HepG2 (cell line): ENCODE data around the gene TLE7. TPM values are rescaled to one million over a fixed set of nuclear protein-coding genes. Genes with fewer than 3 reads are reported as not detected.

Source experiments
- AGO2 ChIP-seq: fragments of 200-400 bp; formaldehyde crosslinking; optimal IDR thresholded peaks from 2 replicates; pipeline ENCODE3; 2017; ENCODE audit warnings: mild to moderate bottlenecking, low read depth, low read length, moderate library complexity
- ETV6 ChIP-seq: sonication (generic); formaldehyde crosslinking; conservative IDR thresholded peaks from 2 replicates; pipeline ENCODE4 v1.4.0; 2020; ENCODE audit warnings: missing genetic modification reagents
- FIP1L1 ChIP-seq: fragments of 200-400 bp; formaldehyde crosslinking; IDR thresholded peaks from 2 replicates; pipeline ENCODE4 v1.6.1; 2018; ENCODE audit warnings: low read depth, mild to moderate bottlenecking, low read length, moderate library complexity, borderline replicate concordance; ENCODE audit not compliant: insufficient read depth
- FOXO1 ChIP-seq: sonication (generic); formaldehyde crosslinking; IDR thresholded peaks from 2 replicates; pipeline ENCODE4 v1.4.0; 2020; ENCODE audit warnings: missing genetic modification reagents
- HDAC6 ChIP-seq: fragments of 200-600 bp; sonication (generic); IDR thresholded peaks from 2 replicates; pipeline ENCODE4 v1.7.0; 2017; ENCODE audit warnings: mild to moderate bottlenecking, antibody characterized with exemption, low read length, low read depth
- MBNL3 ChIP-seq: fragments of 250-450 bp; sonication (Bioruptor Pico); conservative IDR thresholded peaks from 2 replicates; pipeline ENCODE4 v1.8.0; 2022; ENCODE audit warnings: mild to moderate bottlenecking, inconsistent platforms
- NCOA2 ChIP-seq: sonication (generic); formaldehyde crosslinking; IDR thresholded peaks from 2 replicates; pipeline ENCODE4 v1.8.0; 2022; ENCODE audit warnings: inconsistent platforms
- NFE2L1 ChIP-seq: sonication (generic); formaldehyde crosslinking; IDR thresholded peaks from 2 replicates; pipeline ENCODE4 v1.4.0; 2020; ENCODE audit warnings: missing genetic modification reagents, mild to moderate bottlenecking, borderline replicate concordance
- NFYC ChIP-seq: IDR thresholded peaks from 2 replicates; pipeline ENCODE4 v1.6.1; 2016; ENCODE audit warnings: missing genetic modification reagents, missing compliant biosample characterization
- ONECUT2 ChIP-seq: sonication (generic); formaldehyde crosslinking; IDR thresholded peaks from 2 replicates; pipeline ENCODE4 v1.4.0; 2020; ENCODE audit warnings: missing genetic modification reagents
- PITX1 ChIP-seq: sonication (generic); formaldehyde crosslinking; IDR thresholded peaks from 2 replicates; pipeline ENCODE4 v1.5.1; 2020; ENCODE audit warnings: mild to moderate bottlenecking, missing genetic modification reagents
- RBFOX2 ChIP-seq: fragments of 200-400 bp; formaldehyde crosslinking; IDR thresholded peaks from 2 replicates; pipeline ENCODE4 v1.6.1; 2017; ENCODE audit warnings: low read depth, mild to moderate bottlenecking, low read length
- SALL2 ChIP-seq: sonication (generic); formaldehyde crosslinking; IDR thresholded peaks from 2 replicates; pipeline ENCODE4 v1.8.1; 2023; ENCODE audit warnings: mild to moderate bottlenecking, missing genetic modification reagents, inconsistent platforms
- TSC22D2 ChIP-seq: sonication (generic); formaldehyde crosslinking; IDR thresholded peaks from 2 replicates; pipeline ENCODE4 v1.5.1; 2020; ENCODE audit warnings: missing genetic modification reagents, mild to moderate bottlenecking, borderline replicate concordance
- ZMYM3 ChIP-seq: sonication (generic); formaldehyde crosslinking; IDR thresholded peaks from 2 replicates; pipeline ENCODE4 v1.5.1; 2020; ENCODE audit warnings: mild to moderate bottlenecking, missing genetic modification reagents
- ZNF343 ChIP-seq: sonication (generic); formaldehyde crosslinking; IDR thresholded peaks from 2 replicates; pipeline ENCODE4 v1.4.0; 2020; ENCODE audit warnings: mild to moderate bottlenecking, missing genetic modification reagents
- ZNF556 ChIP-seq: sonication (generic); formaldehyde crosslinking; IDR thresholded peaks from 2 replicates; pipeline ENCODE4 v1.4.0; 2020; ENCODE audit warnings: mild to moderate bottlenecking, missing genetic modification reagents, borderline replicate concordance
- ZNF788 ChIP-seq: sonication (generic); formaldehyde crosslinking; IDR thresholded peaks from 2 replicates; pipeline ENCODE4 v1.5.0; 2020; ENCODE audit warnings: mild to moderate bottlenecking, missing genetic modification reagents, borderline replicate concordance
- ZNF816 ChIP-seq: sonication (generic); formaldehyde crosslinking; IDR thresholded peaks from 2 replicates; pipeline ENCODE4 v1.8.0; 2022; ENCODE audit warnings: missing genetic modification reagents, mild to moderate bottlenecking, borderline replicate concordance
- ZNF841 ChIP-seq: sonication (generic); formaldehyde crosslinking; IDR thresholded peaks from 2 replicates; pipeline ENCODE4 v1.8.1; 2023; ENCODE audit warnings: missing genetic modification reagents, borderline replicate concordance
- polyA plus RNA-seq, 8 experiments: library from polyadenylated mRNA; depleted of rRNA in 3 of 8; stranded (reverse) in 7 of 8; unstranded in 1 of 8; fragments of >200 nt; fragmentation: Illumina TruSeq in 4 of 8; extraction: Trizol in 4 of 8; gene quantifications; 2 replicates each; pipeline versions ENCODE4 v1.2.1 to v1.2.3, GENCODE V29; 2011 to 2016; ENCODE audit warnings: low read depth in 4 of 8, missing spikeins in 1 of 8, mixed read lengths in 1 of 8; ENCODE audit not compliant: insufficient read depth in 1 of 8
- total RNA-seq, 5 experiments: library from RNA; depleted of rRNA; stranded (reverse); fragments of >200 nt; fragmentation: Illumina TruSeq; extraction: Trizol; gene quantifications; 2 replicates each; pipeline ENCODE4 v1.2.3, GENCODE V29; 2016; ENCODE audit warnings: low read depth in 1 of 5
- TF ChIP-seq, protein P1 (sequence below): sonication (generic); formaldehyde crosslinking; IDR thresholded peaks from 2 replicates; pipeline ENCODE4 v1.4.0; 2020; ENCODE audit warnings: missing genetic modification reagents, mild to moderate bottlenecking, borderline replicate concordance
- TF ChIP-seq, protein P2 (sequence below), 2 experiments: sonication (generic) in 1 of 2; formaldehyde crosslinking in 1 of 2; IDR thresholded peaks; 2 replicates each; pipeline versions ENCODE4 v1.5.1 to v1.6.1; 2011 to 2020; ENCODE audit warnings: borderline replicate concordance in 1 of 2, low read depth in 1 of 2, low read length in 1 of 2, mild to moderate bottlenecking in 1 of 2, missing genetic modification reagents in 1 of 2, moderate library complexity in 1 of 2
- TF ChIP-seq, protein P3 (sequence below): sonication (generic); formaldehyde crosslinking; IDR thresholded peaks from 2 replicates; pipeline ENCODE4 v1.9.0; 2021; ENCODE audit warnings: missing genetic modification reagents, mild to moderate bottlenecking, borderline replicate concordance

TLE7 gene
- total and polyA plus RNA-seq, 2 of the 13 experiments (the other 11 are each of a cell fraction or from before 2014, with no cell fraction given): not detected

GRCh38 chr16:71426069-71426879 lies 15.6 kb downstream of the TLE7 start (continued):
- no peak; the same call in 1 of the 2 replicates for TF ChIP-seq NFE2L1 (CRISPR knock-in tag)
- TF ChIP-seq FIP1L1: no peak
- TF ChIP-seq, protein P1, sequence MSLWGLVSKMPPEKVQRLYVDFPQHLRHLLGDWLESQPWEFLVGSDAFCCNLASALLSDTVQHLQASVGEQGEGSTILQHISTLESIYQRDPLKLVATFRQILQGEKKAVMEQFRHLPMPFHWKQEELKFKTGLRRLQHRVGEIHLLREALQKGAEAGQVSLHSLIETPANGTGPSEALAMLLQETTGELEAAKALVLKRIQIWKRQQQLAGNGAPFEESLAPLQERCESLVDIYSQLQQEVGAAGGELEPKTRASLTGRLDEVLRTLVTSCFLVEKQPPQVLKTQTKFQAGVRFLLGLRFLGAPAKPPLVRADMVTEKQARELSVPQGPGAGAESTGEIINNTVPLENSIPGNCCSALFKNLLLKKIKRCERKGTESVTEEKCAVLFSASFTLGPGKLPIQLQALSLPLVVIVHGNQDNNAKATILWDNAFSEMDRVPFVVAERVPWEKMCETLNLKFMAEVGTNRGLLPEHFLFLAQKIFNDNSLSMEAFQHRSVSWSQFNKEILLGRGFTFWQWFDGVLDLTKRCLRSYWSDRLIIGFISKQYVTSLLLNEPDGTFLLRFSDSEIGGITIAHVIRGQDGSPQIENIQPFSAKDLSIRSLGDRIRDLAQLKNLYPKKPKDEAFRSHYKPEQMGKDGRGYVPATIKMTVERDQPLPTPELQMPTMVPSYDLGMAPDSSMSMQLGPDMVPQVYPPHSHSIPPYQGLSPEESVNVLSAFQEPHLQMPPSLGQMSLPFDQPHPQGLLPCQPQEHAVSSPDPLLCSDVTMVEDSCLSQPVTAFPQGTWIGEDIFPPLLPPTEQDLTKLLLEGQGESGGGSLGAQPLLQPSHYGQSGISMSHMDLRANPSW: peak; percentile 98
- TF ChIP-seq FOXO1 (CRISPR knock-in tag): peak; percentile 82
- TF ChIP-seq ZNF816 (CRISPR knock-in tag): 0 out of 2 replicates have a peak, but pooled peaks have one; percentile 38
- peak; percentile 96; the same call in 1 of the 2 replicates for TF ChIP-seq TSC22D2
- peak; percentile 99; the same call in 1 of the 2 replicates for TF ChIP-seq ZNF788 (CRISPR knock-in tag)
- no peak for TF ChIP-seq MBNL3
- TF ChIP-seq SALL2 (CRISPR knock-in tag): peak; percentile 91
- TF ChIP-seq RBFOX2: no peak
- TF ChIP-seq, protein P2, sequence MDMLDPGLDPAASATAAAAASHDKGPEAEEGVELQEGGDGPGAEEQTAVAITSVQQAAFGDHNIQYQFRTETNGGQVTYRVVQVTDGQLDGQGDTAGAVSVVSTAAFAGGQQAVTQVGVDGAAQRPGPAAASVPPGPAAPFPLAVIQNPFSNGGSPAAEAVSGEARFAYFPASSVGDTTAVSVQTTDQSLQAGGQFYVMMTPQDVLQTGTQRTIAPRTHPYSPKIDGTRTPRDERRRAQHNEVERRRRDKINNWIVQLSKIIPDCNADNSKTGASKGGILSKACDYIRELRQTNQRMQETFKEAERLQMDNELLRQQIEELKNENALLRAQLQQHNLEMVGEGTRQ (IDR thresholded peaks at IDR 0.05; ENCODE audit: low read depth, low read length): peak; percentile 50; the same call in 1 of the 2 replicates
- TF ChIP-seq, protein P2 (CRISPR knock-in tag; IDR thresholded peaks at IDR 0.05; ENCODE audit: borderline replicate concordance): peak; percentile 34; the same call in 1 of the 2 replicates
- TF ChIP-seq AGO2: no peak
- peak; percentile 33 for TF ChIP-seq NFYC (CRISPR knock-in tag)
- 0 out of 2 replicates have a peak, but pooled peaks have one; percentile 64 for TF ChIP-seq ETV6 (CRISPR knock-in tag)
- TF ChIP-seq, protein P3, sequence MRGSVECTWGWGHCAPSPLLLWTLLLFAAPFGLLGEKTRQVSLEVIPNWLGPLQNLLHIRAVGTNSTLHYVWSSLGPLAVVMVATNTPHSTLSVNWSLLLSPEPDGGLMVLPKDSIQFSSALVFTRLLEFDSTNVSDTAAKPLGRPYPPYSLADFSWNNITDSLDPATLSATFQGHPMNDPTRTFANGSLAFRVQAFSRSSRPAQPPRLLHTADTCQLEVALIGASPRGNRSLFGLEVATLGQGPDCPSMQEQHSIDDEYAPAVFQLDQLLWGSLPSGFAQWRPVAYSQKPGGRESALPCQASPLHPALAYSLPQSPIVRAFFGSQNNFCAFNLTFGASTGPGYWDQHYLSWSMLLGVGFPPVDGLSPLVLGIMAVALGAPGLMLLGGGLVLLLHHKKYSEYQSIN (CRISPR knock-in tag): no peak; the same call in 1 of the 2 replicates
- TF ChIP-seq ZNF556 (CRISPR knock-in tag): peak; percentile 99
- peak; percentile 90; the same call in 1 of the 2 replicates for TF ChIP-seq PITX1 (CRISPR knock-in tag)
- TF ChIP-seq ZNF841 (CRISPR knock-in tag): no peak
- TF ChIP-seq HDAC6: no peak
- TF ChIP-seq NCOA2 (CRISPR knock-in tag): peak; percentile 85
- TF ChIP-seq ZNF343 (CRISPR knock-in tag): peak; percentile 94
- peak; percentile 68 for TF ChIP-seq ONECUT2 (CRISPR knock-in tag)
- TF ChIP-seq ZMYM3: peak; percentile 98
